Liver (tissue), 9 donors: ENCODE measurements around the gene HSPBAP1. TPM values are rescaled to one million over a fixed set of nuclear protein-coding genes. Genes with fewer than 3 reads are reported as not detected.

Source experiments
- DNase-seq: peaks from one replicate; pipeline ENCODE4 v3.0.0-alpha.2; 2017; ENCODE audit warnings: low spot score
- H3K27ac ChIP-seq, 2 donors: one replicate each; pipeline ENCODE4 v1.7.0; 2013; ENCODE audit warnings: inconsistent platforms in 2 of 2, low read length in 2 of 2, control low read depth in 1 of 2, low read depth in 1 of 2, mild to moderate bottlenecking in 1 of 2
- H3K27me3 ChIP-seq, 4 donors: one replicate each; pipeline versions ENCODE4 v1.6.1 to v1.7.0; 2013; ENCODE audit warnings: low read length in 3 of 4, inconsistent platforms in 1 of 4, mild to moderate bottlenecking in 1 of 4, moderate library complexity in 1 of 4; ENCODE audit not compliant: control insufficient read depth in 4 of 4, insufficient read depth in 4 of 4
- H3K36me3 ChIP-seq, 4 donors: one replicate each; pipeline versions ENCODE4 v1.6.1 to v1.7.0; 2013; ENCODE audit warnings: low read length in 3 of 4, mild to moderate bottlenecking in 3 of 4, low read depth in 1 of 4, moderate library complexity in 1 of 4; ENCODE audit not compliant: control insufficient read depth in 4 of 4, insufficient read depth in 3 of 4
- H3K4me1 ChIP-seq, 4 donors: one replicate each; pipeline versions ENCODE4 v1.6.1 to v1.7.0; 2013; ENCODE audit warnings: low read length in 3 of 4, mild to moderate bottlenecking in 3 of 4, moderate library complexity in 1 of 4; ENCODE audit not compliant: control insufficient read depth in 4 of 4, insufficient read depth in 4 of 4
- H3K4me3 ChIP-seq, 3 donors: one replicate each; pipeline versions ENCODE4 v1.6.1 to v1.7.0; 2013; ENCODE audit warnings: low read length in 3 of 3, control low read depth in 1 of 3, low read depth in 1 of 3, mild to moderate bottlenecking in 1 of 3
- H3K9ac ChIP-seq, 2 donors: one replicate each; pipeline ENCODE4 v1.7.0; 2013; ENCODE audit warnings: low read length in 2 of 2, mild to moderate bottlenecking in 2 of 2, moderate library complexity in 2 of 2, control low read depth in 1 of 2, low read depth in 1 of 2
- H3K9me3 ChIP-seq, 4 donors: one replicate each; pipeline versions ENCODE4 v1.6.1 to v1.7.0; 2013; ENCODE audit warnings: low read length in 3 of 4; ENCODE audit not compliant: control insufficient read depth in 4 of 4
- EGR1 ChIP-seq, 2 donors: IDR thresholded peaks; 2 replicates each; pipeline ENCODE4 v1.6.1; 2016 to 2018; ENCODE audit warnings: antibody characterized with exemption in 2 of 2, low read depth in 2 of 2
- FOXA1 ChIP-seq: IDR thresholded peaks from 2 replicates; pipeline ENCODE4 v1.6.1; 2016; ENCODE audit warnings: antibody characterized with exemption
- FOXA2 ChIP-seq: IDR thresholded peaks from 2 replicates; pipeline ENCODE4 v1.6.1; 2016; ENCODE audit warnings: antibody characterized with exemption
- GABPA ChIP-seq, 2 donors: IDR thresholded peaks in 1 of 2; conservative IDR thresholded peaks in 1 of 2; 2 replicates each; pipeline ENCODE4 v1.6.1; 2016; ENCODE audit warnings: antibody characterized with exemption in 2 of 2, mild to moderate bottlenecking in 1 of 2, moderate library complexity in 1 of 2
- HNF4A ChIP-seq, 2 donors: conservative IDR thresholded peaks; 2 replicates each; pipeline ENCODE4 v1.6.1; 2016; ENCODE audit warnings: antibody characterized with exemption in 2 of 2, mild to moderate bottlenecking in 2 of 2
- HNF4G ChIP-seq: IDR thresholded peaks from 2 replicates; pipeline ENCODE4 v1.6.1; 2016; ENCODE audit warnings: antibody characterized with exemption
- JUND ChIP-seq, 2 donors: IDR thresholded peaks; 2 replicates each; pipeline ENCODE4 v1.6.1; 2016; ENCODE audit warnings: antibody characterized with exemption in 2 of 2
- NR2F2 ChIP-seq: IDR thresholded peaks from 2 replicates; pipeline ENCODE4 v1.6.1; 2016; ENCODE audit warnings: antibody characterized with exemption
- RAD21 ChIP-seq, 2 donors: IDR thresholded peaks; 2 replicates each; pipeline ENCODE4 v1.6.1; 2016; ENCODE audit warnings: antibody characterized with exemption in 2 of 2, mild to moderate bottlenecking in 2 of 2
- RXRA ChIP-seq, 2 donors: IDR thresholded peaks; 2 replicates each; pipeline ENCODE4 v1.6.1; 2017 to 2018; ENCODE audit warnings: antibody characterized with exemption in 2 of 2, mild to moderate bottlenecking in 1 of 2
- SP1 ChIP-seq: IDR thresholded peaks from 2 replicates; pipeline ENCODE4 v1.6.1; 2018; ENCODE audit warnings: antibody characterized with exemption, mild to moderate bottlenecking
- TAF1 ChIP-seq: conservative IDR thresholded peaks from 2 replicates; pipeline ENCODE4 v1.6.1; 2016; ENCODE audit warnings: antibody characterized with exemption, mild to moderate bottlenecking
- YY1 ChIP-seq: IDR thresholded peaks from 2 replicates; pipeline ENCODE4 v1.6.1; 2016; ENCODE audit warnings: antibody characterized with exemption, mild to moderate bottlenecking
- WGBS: extraction: QIAGEN DNeasy Blood & Tissue Kit; methylation state at CpG from one replicate; pipeline ENCODE4 v1.1.7; 2013; 5-methylcytosine and 5-hydroxymethylcytosine counted together
- polyA plus RNA-seq, 2 donors: library from polyadenylated mRNA; stranded (reverse) in 1 of 2; unstranded in 1 of 2; fragments of 200-250 nt in 1 of 2; fragments of >200 nt in 1 of 2; fragmentation: Nextera tagmentation in 1 of 2; extraction: Ambion mirVana in 1 of 2; gene quantifications; one replicate each; pipeline versions ENCODE4 v1.2.1 to v1.2.3, GENCODE V29; 2013 to 2015
- total RNA-seq, 2 donors: library from RNA; depleted of rRNA; stranded (reverse); fragments of >200 nt; gene quantifications; one replicate each; pipeline ENCODE4 v1.2.3, GENCODE V29; 2014
- TF ChIP-seq, protein P1 (sequence below): fragments of 150-350 bp; IDR thresholded peaks from 2 replicates; pipeline ENCODE4 v1.5.1; 2017; ENCODE audit warnings: improper control_type of control experiment, low read depth, low read length; ENCODE audit not compliant: missing input control
- TF ChIP-seq, protein P2 (sequence below): IDR thresholded peaks from 2 replicates; pipeline ENCODE4 v1.6.1; 2016; ENCODE audit warnings: antibody characterized with exemption
- TF ChIP-seq, protein P3 (sequence below): IDR thresholded peaks from 2 replicates; pipeline ENCODE4 v1.6.1; 2016; ENCODE audit warnings: antibody characterized with exemption
- TF ChIP-seq, protein P4 (sequence below): IDR thresholded peaks from 2 replicates; pipeline ENCODE4 v1.6.1; 2016; ENCODE audit warnings: antibody characterized with exemption
- TF ChIP-seq, protein P5 (sequence below): IDR thresholded peaks from 2 replicates; pipeline ENCODE4 v1.6.1; 2016; ENCODE audit warnings: antibody characterized with exemption, mild to moderate bottlenecking
- donor health status: healthy.
- donor health status: healthy.
- donor health status: healthy.
- donor health status: healthy.
- donor health status: healthy.

The HSPBAP1 gene
- total and polyA plus RNA-seq, 4 donors, result 2.2 to 5.3 (median 3.9) TPM

DNA sequence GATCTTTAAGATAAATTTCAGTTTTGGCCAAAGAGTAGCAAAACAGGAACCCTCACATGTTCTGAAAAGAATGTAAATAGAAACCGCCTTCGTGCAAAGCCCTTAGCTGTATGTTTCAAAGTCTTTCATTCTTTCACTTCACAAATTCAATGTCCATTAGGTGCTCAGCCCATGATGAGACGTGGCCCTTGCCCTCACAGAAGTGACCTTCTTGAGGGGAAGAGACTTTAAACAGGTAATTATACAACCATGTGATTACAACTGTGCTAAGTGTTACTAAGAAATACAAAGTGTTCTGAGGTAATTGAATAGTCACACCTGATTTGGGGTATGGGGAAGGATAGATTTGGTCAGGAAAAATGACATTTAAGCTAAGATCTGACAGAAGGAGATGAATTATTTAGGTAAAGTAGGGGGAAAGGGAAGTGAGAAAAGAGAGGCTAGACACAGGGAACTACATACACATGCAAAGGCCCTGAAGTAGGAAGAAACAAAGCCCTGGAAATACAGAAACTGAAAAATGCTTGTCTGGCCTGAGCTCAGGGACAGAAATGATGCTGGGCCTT is 19.6 kb downstream of the HSPBAP1 start:
- Histone ChIP-seq H3K9me3 (no peaks in the 10 kb centered on the region), H3K4me1 (no peaks in the 10 kb centered on the region), H3K27me3 (no peaks in the 10 kb centered on the region), H3K36me3 (no peaks in the 10 kb centered on the region), H3K4me3 (no peak overlapping the region), H3K27ac (no peak overlapping the region), H3K9ac (no peak overlapping the region)
- WGBS, result 88% methylated on average over 3 of the region's 3 CpGs
- no peak for TF ChIP-seq JUND (IDR thresholded peaks at IDR 0.05)
- no peak for TF ChIP-seq RAD21 (IDR thresholded peaks at IDR 0.05)
- TF ChIP-seq FOXA1, result no peak
- TF ChIP-seq NR2F2, result no peak
- no peak for TF ChIP-seq HNF4A (conservative IDR thresholded peaks at IDR 0.05)
- no peak for TF ChIP-seq GABPA (IDR thresholded peaks at IDR 0.05 in 1 of 2, conservative IDR thresholded peaks at IDR 0.05 in 1 of 2)
- TF ChIP-seq, protein P1, sequence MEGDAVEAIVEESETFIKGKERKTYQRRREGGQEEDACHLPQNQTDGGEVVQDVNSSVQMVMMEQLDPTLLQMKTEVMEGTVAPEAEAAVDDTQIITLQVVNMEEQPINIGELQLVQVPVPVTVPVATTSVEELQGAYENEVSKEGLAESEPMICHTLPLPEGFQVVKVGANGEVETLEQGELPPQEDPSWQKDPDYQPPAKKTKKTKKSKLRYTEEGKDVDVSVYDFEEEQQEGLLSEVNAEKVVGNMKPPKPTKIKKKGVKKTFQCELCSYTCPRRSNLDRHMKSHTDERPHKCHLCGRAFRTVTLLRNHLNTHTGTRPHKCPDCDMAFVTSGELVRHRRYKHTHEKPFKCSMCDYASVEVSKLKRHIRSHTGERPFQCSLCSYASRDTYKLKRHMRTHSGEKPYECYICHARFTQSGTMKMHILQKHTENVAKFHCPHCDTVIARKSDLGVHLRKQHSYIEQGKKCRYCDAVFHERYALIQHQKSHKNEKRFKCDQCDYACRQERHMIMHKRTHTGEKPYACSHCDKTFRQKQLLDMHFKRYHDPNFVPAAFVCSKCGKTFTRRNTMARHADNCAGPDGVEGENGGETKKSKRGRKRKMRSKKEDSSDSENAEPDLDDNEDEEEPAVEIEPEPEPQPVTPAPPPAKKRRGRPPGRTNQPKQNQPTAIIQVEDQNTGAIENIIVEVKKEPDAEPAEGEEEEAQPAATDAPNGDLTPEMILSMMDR, result no peak
- no peak for TF ChIP-seq HNF4G
- TF ChIP-seq, protein P2, sequence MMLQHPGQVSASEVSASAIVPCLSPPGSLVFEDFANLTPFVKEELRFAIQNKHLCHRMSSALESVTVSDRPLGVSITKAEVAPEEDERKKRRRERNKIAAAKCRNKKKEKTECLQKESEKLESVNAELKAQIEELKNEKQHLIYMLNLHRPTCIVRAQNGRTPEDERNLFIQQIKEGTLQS, result no peak
- no peak for DNase-seq

DNA sequence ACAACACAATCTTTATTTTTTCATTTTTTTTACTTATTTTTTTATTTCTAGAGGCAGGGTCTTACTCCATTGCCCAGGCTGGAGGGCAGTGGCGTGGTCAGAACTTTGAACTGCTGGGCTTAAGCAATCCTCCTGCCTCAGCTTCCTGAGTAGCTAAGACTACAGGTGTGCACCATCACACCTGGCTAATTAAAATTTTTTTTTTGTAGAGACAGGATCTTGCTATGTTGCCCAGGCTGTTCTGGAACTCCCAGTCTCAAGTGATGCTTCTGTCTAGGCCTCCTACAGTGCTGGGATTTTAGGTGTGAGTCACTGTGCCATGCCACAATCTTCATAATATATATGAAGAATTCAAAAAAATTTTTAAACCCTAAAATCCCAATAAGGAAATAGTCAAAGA is 20.8 kb downstream of the HSPBAP1 start:
- DNase-seq, result no peak
- Histone ChIP-seq H3K4me1 (no peaks in the 10 kb centered on the region), H3K4me3 (no peak overlapping the region), H3K27ac (no peak overlapping the region), H3K9me3 (no peaks in the 10 kb centered on the region), H3K9ac (no peak overlapping the region), H3K27me3 (no peaks in the 10 kb centered on the region), H3K36me3 (peaks cover 0 to 3% (median 0%) of the 10 kb centered on the region in 4 donors)
- no peak for TF ChIP-seq HNF4G
- TF ChIP-seq RAD21 (IDR thresholded peaks at IDR 0.05), result no peak
- TF ChIP-seq, protein P3, sequence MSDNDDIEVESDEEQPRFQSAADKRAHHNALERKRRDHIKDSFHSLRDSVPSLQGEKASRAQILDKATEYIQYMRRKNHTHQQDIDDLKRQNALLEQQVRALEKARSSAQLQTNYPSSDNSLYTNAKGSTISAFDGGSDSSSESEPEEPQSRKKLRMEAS, result no peak
- TF ChIP-seq SP1, result no peak
- TF ChIP-seq EGR1 (IDR thresholded peaks at IDR 0.05; ENCODE audit: low read depth in 2 of 2), result no peak
- TF ChIP-seq, protein P1, result no peak
- no peak for TF ChIP-seq HNF4A (conservative IDR thresholded peaks at IDR 0.05)
- no peak for TF ChIP-seq RXRA (IDR thresholded peaks at IDR 0.05)
- TF ChIP-seq GABPA (IDR thresholded peaks at IDR 0.05 in 1 of 2, conservative IDR thresholded peaks at IDR 0.05 in 1 of 2), result no peak
- no peak for TF ChIP-seq FOXA2
- no peak for TF ChIP-seq YY1
- TF ChIP-seq, protein P4, sequence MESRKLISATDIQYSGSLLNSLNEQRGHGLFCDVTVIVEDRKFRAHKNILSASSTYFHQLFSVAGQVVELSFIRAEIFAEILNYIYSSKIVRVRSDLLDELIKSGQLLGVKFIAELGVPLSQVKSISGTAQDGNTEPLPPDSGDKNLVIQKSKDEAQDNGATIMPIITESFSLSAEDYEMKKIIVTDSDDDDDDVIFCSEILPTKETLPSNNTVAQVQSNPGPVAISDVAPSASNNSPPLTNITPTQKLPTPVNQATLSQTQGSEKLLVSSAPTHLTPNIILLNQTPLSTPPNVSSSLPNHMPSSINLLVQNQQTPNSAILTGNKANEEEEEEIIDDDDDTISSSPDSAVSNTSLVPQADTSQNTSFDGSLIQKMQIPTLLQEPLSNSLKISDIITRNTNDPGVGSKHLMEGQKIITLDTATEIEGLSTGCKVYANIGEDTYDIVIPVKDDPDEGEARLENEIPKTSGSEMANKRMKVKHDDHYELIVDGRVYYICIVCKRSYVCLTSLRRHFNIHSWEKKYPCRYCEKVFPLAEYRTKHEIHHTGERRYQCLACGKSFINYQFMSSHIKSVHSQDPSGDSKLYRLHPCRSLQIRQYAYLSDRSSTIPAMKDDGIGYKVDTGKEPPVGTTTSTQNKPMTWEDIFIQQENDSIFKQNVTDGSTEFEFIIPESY, result no peak
- TF ChIP-seq FOXA1, result no peak
- TF ChIP-seq JUND (IDR thresholded peaks at IDR 0.05), result no peak
- TF ChIP-seq, protein P5, sequence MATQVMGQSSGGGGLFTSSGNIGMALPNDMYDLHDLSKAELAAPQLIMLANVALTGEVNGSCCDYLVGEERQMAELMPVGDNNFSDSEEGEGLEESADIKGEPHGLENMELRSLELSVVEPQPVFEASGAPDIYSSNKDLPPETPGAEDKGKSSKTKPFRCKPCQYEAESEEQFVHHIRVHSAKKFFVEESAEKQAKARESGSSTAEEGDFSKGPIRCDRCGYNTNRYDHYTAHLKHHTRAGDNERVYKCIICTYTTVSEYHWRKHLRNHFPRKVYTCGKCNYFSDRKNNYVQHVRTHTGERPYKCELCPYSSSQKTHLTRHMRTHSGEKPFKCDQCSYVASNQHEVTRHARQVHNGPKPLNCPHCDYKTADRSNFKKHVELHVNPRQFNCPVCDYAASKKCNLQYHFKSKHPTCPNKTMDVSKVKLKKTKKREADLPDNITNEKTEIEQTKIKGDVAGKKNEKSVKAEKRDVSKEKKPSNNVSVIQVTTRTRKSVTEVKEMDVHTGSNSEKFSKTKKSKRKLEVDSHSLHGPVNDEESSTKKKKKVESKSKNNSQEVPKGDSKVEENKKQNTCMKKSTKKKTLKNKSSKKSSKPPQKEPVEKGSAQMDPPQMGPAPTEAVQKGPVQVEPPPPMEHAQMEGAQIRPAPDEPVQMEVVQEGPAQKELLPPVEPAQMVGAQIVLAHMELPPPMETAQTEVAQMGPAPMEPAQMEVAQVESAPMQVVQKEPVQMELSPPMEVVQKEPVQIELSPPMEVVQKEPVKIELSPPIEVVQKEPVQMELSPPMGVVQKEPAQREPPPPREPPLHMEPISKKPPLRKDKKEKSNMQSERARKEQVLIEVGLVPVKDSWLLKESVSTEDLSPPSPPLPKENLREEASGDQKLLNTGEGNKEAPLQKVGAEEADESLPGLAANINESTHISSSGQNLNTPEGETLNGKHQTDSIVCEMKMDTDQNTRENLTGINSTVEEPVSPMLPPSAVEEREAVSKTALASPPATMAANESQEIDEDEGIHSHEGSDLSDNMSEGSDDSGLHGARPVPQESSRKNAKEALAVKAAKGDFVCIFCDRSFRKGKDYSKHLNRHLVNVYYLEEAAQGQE, result no peak
- no peak for TF ChIP-seq NR2F2
- no peak for TF ChIP-seq TAF1
- TF ChIP-seq, protein P2, result no peak
- 91% methylated on average over 1 of the region's 1 CpG for WGBS
